ENCODE measurements around the gene GTPBP6. TPM values are rescaled to one million over a fixed set of nuclear protein-coding genes. Genes with fewer than 3 reads are reported as not detected.
"Not testable (repeated sequence)": the region's sequence is repeated elsewhere in the genome, so short reads cannot be mapped to it uniquely, and the experiment has no call there.

GTPBP6 gene
- total and polyA plus RNA-seq, 2 donors (not counting 3 experiments of a cell fraction or from before 2014, with no cell fraction given) = 39.1 to 63.5 TPM

DNA sequence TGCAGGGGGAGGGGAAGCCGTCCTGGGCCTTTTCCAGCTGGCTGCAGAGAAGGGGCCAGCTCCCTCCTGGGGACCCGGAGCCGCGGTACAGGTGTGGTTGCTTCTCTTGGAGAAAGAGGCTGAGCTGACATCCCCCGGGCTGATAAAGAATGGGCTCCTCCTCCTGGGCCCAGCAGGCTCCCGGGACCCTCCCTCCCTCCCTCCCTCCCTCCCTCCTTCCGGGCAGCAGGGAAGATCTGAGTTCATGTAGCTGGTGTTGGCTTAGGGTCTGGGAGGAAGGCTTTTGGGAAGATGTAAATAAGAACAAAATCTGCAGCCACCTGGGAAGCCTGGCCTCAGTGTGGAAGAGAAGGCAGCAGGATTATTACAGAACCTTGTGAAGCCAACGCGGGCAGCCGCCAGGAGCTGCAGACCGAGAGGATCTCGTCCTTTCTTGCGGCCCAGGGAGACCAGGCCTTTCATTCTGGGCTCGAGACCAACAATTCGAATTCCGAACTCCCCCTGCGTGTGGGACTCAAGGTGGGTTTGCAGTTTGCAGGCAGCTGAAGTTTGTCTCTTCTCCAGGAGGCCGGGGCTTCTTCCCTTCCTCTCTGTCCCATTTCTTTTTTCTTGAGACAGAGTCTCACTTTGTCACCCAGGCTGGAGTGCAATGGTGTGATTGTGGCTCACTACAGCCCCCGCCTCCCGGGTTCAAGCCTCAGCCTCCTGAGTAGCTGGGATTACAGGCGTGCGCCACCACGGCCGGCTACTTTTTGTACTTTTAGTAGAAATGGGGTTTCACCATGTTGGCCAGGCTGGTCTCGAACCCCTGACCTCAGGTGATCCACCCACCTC lies 37.2 kb downstream of the GTPBP6 start, which contains the start of gene PLCXD1:
Gene PLCXD1 (plus strand): TSS at position 216 of the 834 bp plus-strand sequence. CDS start 2,807 bp downstream, outside the sequence.
- peak within 1 kb of the TSS in 2 of 3 experiments; percentile 8 to 13 for H3K4me3 ChIP-seq (replicated peaks in 1 of 3; ENCODE audit: insufficient read depth in 1 of 3, low read depth in 1 of 3, low read length in 3 of 3)
- no peak within 1 kb of the TSS for H3K27ac ChIP-seq (ENCODE audit: insufficient read depth, low read depth, low read length)
- no peak for DNase-seq (ENCODE audit: low read depth, low spot score)
- dilution Hi-C loops (cut with MboI; ENCODE audit: extremely low pct_ligation_motif_present, low sequenced_read_pairs) = no loop called here
- H3K9me3 ChIP-seq (replicated peaks; ENCODE audit: control insufficient read depth, insufficient read depth, low read length) = no peaks in the 10 kb centered on the region
- no peaks in the 10 kb centered on the region for H4K20me1 ChIP-seq (replicated peaks; ENCODE audit: control insufficient read depth, extremely low read depth, insufficient read depth, low read length)
- peaks cover 0 to 2% of the 10 kb centered on the region in 2 experiments for H3K27me3 ChIP-seq (ENCODE audit: control insufficient read depth in 2 of 2, insufficient read depth in 2 of 2, low read length in 2 of 2)
- FAIRE-seq = peak; percentile 44
- H3K9ac ChIP-seq (replicated peaks; ENCODE audit: extremely low read depth, insufficient read depth, low read length) = peak within 1 kb of the TSS; percentile 4
- no peaks in the 10 kb centered on the region for H3K36me3 ChIP-seq (ENCODE audit: control insufficient read depth in 2 of 2, extremely low read depth in 1 of 2, insufficient read depth in 2 of 2, low read length in 2 of 2)
- TF ChIP-seq FOS (IDR thresholded peaks at IDR 0.05; ENCODE audit: borderline replicate concordance, insufficient read depth, low read length) (no peak), POLR2AphosphoS5 (IDR thresholded peaks at IDR 0.05; ENCODE audit: insufficient read depth, low read depth, low read length) (no peak), GATA2 (IDR thresholded peaks at IDR 0.05; ENCODE audit: insufficient read depth, insufficient read length, low read depth, low read length) (no peak), MYC (IDR thresholded peaks at IDR 0.05; ENCODE audit: low read depth, low read length) (no peak), JUN (IDR thresholded peaks at IDR 0.05; ENCODE audit: borderline replicate concordance, insufficient read depth, insufficient read length, low read depth) (no peak), POLR2A (IDR thresholded peaks at IDR 0.05; ENCODE audit: low read depth, low read length) (no peak), MAX (IDR thresholded peaks at IDR 0.05; ENCODE audit: insufficient read depth, insufficient read length) (no peak), EZH2 (IDR thresholded peaks at IDR 0.05; ENCODE audit: borderline replicate concordance, low read depth, low read length, severe bottlenecking) (no peak)
- TF ChIP-seq, protein P1, sequence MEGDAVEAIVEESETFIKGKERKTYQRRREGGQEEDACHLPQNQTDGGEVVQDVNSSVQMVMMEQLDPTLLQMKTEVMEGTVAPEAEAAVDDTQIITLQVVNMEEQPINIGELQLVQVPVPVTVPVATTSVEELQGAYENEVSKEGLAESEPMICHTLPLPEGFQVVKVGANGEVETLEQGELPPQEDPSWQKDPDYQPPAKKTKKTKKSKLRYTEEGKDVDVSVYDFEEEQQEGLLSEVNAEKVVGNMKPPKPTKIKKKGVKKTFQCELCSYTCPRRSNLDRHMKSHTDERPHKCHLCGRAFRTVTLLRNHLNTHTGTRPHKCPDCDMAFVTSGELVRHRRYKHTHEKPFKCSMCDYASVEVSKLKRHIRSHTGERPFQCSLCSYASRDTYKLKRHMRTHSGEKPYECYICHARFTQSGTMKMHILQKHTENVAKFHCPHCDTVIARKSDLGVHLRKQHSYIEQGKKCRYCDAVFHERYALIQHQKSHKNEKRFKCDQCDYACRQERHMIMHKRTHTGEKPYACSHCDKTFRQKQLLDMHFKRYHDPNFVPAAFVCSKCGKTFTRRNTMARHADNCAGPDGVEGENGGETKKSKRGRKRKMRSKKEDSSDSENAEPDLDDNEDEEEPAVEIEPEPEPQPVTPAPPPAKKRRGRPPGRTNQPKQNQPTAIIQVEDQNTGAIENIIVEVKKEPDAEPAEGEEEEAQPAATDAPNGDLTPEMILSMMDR (IDR thresholded peaks at IDR 0.05; ENCODE audit: extremely low read depth in 1 of 2, insufficient read depth in 1 of 2, low read depth in 1 of 2, low read length in 2 of 2) = no peak
- ChIA-PET POLR2A (no interaction called here), CTCF (no interaction called here)
- H3K9me1 ChIP-seq (replicated peaks; ENCODE audit: control insufficient read depth, extremely low read depth, insufficient read depth, low read length) = no peaks in the 10 kb centered on the region
- no peaks in the 10 kb centered on the region for H3K79me2 ChIP-seq (ENCODE audit: control insufficient read depth, insufficient read depth, low read length)
- H2AFZ ChIP-seq (ENCODE audit: low read depth, low read length) = peak within 1 kb of the TSS; percentile 87
- intact Hi-C loops (cut with micrococcal nuclease) = no loop called here
- H3K4me2 ChIP-seq (ENCODE audit: insufficient read depth, low read length) = peak within 1 kb of the TSS; percentile 35
- H3K4me1 ChIP-seq (ENCODE audit: control insufficient read depth, extremely low read depth, insufficient read depth, low read length) = peaks cover 5% of the 10 kb centered on the region
- BruUV-seq (replicated peaks) = no TSS peak

- H2AFZ ChIP-seq (ENCODE audit: low read depth, low read length); dilution Hi-C loops (cut with MboI; ENCODE audit: extremely low pct_ligation_motif_present, low sequenced_read_pairs); intact Hi-C loops (cut with micrococcal nuclease); H3K9me3 ChIP-seq (replicated peaks; ENCODE audit: control insufficient read depth, insufficient read depth, low read length); H3K4me3 ChIP-seq (replicated peaks in 1 of 3; ENCODE audit: insufficient read depth in 1 of 3, low read depth in 1 of 3, low read length in 3 of 3); H3K4me1 ChIP-seq (ENCODE audit: control insufficient read depth, extremely low read depth, insufficient read depth, low read length); FAIRE-seq; POLR2A ChIA-PET; H3K27me3 ChIP-seq (ENCODE audit: control insufficient read depth in 2 of 2, insufficient read depth in 2 of 2, low read length in 2 of 2); BruUV-seq (replicated peaks); H3K9me1 ChIP-seq (replicated peaks; ENCODE audit: control insufficient read depth, extremely low read depth, insufficient read depth, low read length); H4K20me1 ChIP-seq (replicated peaks; ENCODE audit: control insufficient read depth, extremely low read depth, insufficient read depth, low read length); DNase-seq (ENCODE audit: low read depth, low spot score); H3K4me2 ChIP-seq (ENCODE audit: insufficient read depth, low read length); H3K27ac ChIP-seq (ENCODE audit: insufficient read depth, low read depth, low read length); H3K9ac ChIP-seq (replicated peaks; ENCODE audit: extremely low read depth, insufficient read depth, low read length); CTCF ChIA-PET; H3K79me2 ChIP-seq (ENCODE audit: control insufficient read depth, insufficient read depth, low read length); H3K36me3 ChIP-seq (ENCODE audit: control insufficient read depth in 2 of 2, extremely low read depth in 1 of 2, insufficient read depth in 2 of 2, low read length in 2 of 2): not testable (repeated sequence)
Measured at GRCh38 chrX:280722-281121, 37.9 kb downstream of the GTPBP6 start.
